ENCODE results near the gene HSPA1L. TPM values are rescaled to one million over a fixed set of nuclear protein-coding genes. Genes with fewer than 3 reads are reported as not detected.

Gene HSPA1L
- total and polyA plus RNA-seq, 10 of the 15 experiments (the other 5 are each of a cell fraction or from before 2014, with no cell fraction given): 0.69 to 2.5 (median 1.5) TPM

DNA sequence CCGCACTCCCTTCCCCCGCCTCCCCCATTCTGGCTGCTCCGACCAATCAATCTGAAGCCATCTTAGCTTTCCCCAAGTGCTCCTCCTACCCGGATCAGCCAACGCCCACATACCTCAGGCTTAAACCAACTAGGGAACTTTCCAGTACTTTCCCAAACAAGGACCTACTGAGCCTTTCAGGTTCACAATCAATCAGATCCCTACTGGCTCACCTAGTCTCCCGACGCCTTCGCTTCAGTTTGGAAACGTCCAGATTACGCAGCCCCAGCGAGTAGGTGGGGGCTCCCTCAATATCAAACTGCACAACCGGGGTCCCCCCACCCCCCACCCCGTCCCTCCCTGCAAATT, 432 bp downstream of the HSPA1L start (continued):
- TF ChIP-seq TCF3 (IDR thresholded peaks at IDR 0.05; ENCODE audit: borderline replicate concordance, insufficient read depth, low read depth, low read length) (no peak), CREB1 (IDR thresholded peaks at IDR 0.05; ENCODE audit: low read depth) (no peak), MTA2 (IDR thresholded peaks at IDR 0.05; ENCODE audit: low read depth) (peak; percentile 43; the same call in 1 of the 2 replicates), SMAD5 (IDR thresholded peaks at IDR 0.05; ENCODE audit: low read depth) (no peak), EED (IDR thresholded peaks at IDR 0.05; ENCODE audit: low read depth) (peak; percentile 75), NFYB (IDR thresholded peaks at IDR 0.05; ENCODE audit: insufficient read depth, low read depth, low read length) (0 out of 2 replicates have a peak, but pooled peaks have one; percentile 12), FOXK2 (IDR thresholded peaks at IDR 0.05) (no peak), ZNF207 (IDR thresholded peaks at IDR 0.05; ENCODE audit: borderline replicate concordance) (no peak), ZZZ3 (IDR thresholded peaks at IDR 0.05; ENCODE audit: control insufficient read depth, insufficient read length, low read depth) (no peak), NRF1 (conservative IDR thresholded peaks at IDR 0.05; ENCODE audit: low read depth, low read length) (no peak), HDGF (IDR thresholded peaks at IDR 0.05) (no peak), ZNF622 (IDR thresholded peaks at IDR 0.05) (no peak), SMC3 (IDR thresholded peaks at IDR 0.05; ENCODE audit: borderline replicate concordance, low read length) (no peak), IKZF2 (IDR thresholded peaks at IDR 0.05) (peak; percentile 87)
- TF ChIP-seq, protein P1, sequence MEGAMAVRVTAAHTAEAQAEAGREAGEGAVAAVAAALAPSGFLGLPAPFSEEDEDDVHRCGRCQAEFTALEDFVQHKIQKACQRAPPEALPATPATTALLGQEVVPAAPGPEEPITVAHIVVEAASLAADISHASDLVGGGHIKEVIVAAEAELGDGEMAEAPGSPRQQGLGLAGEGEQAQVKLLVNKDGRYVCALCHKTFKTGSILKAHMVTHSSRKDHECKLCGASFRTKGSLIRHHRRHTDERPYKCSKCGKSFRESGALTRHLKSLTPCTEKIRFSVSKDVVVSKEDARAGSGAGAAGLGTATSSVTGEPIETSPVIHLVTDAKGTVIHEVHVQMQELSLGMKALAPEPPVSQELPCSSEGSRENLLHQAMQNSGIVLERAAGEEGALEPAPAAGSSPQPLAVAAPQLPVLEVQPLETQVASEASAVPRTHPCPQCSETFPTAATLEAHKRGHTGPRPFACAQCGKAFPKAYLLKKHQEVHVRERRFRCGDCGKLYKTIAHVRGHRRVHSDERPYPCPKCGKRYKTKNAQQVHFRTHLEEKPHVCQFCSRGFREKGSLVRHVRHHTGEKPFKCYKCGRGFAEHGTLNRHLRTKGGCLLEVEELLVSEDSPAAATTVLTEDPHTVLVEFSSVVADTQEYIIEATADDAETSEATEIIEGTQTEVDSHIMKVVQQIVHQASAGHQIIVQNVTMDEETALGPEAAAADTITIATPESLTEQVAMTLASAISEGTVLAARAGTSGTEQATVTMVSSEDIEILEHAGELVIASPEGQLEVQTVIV (IDR thresholded peaks at IDR 0.05; ENCODE audit: borderline replicate concordance, partially characterized antibody): no peak
- TF ChIP-seq, protein P2, sequence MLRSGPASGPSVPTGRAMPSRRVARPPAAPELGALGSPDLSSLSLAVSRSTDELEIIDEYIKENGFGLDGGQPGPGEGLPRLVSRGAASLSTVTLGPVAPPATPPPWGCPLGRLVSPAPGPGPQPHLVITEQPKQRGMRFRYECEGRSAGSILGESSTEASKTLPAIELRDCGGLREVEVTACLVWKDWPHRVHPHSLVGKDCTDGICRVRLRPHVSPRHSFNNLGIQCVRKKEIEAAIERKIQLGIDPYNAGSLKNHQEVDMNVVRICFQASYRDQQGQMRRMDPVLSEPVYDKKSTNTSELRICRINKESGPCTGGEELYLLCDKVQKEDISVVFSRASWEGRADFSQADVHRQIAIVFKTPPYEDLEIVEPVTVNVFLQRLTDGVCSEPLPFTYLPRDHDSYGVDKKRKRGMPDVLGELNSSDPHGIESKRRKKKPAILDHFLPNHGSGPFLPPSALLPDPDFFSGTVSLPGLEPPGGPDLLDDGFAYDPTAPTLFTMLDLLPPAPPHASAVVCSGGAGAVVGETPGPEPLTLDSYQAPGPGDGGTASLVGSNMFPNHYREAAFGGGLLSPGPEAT (IDR thresholded peaks at IDR 0.05; ENCODE audit: low read depth): peak; percentile 75
- TF ChIP-seq, protein P3, sequence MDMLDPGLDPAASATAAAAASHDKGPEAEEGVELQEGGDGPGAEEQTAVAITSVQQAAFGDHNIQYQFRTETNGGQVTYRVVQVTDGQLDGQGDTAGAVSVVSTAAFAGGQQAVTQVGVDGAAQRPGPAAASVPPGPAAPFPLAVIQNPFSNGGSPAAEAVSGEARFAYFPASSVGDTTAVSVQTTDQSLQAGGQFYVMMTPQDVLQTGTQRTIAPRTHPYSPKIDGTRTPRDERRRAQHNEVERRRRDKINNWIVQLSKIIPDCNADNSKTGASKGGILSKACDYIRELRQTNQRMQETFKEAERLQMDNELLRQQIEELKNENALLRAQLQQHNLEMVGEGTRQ (IDR thresholded peaks at IDR 0.05; ENCODE audit: borderline replicate concordance, low read depth, low read length): no peak
- TF ChIP-seq, protein P4, sequence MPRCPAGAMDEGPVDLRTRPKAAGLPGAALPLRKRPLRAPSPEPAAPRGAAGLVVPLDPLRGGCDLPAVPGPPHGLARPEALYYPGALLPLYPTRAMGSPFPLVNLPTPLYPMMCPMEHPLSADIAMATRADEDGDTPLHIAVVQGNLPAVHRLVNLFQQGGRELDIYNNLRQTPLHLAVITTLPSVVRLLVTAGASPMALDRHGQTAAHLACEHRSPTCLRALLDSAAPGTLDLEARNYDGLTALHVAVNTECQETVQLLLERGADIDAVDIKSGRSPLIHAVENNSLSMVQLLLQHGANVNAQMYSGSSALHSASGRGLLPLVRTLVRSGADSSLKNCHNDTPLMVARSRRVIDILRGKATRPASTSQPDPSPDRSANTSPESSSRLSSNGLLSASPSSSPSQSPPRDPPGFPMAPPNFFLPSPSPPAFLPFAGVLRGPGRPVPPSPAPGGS (IDR thresholded peaks at IDR 0.05; ENCODE audit: borderline replicate concordance, insufficient read depth, low read depth, low read length, poor library complexity, severe bottlenecking): no peak
- TF ChIP-seq, protein P5, sequence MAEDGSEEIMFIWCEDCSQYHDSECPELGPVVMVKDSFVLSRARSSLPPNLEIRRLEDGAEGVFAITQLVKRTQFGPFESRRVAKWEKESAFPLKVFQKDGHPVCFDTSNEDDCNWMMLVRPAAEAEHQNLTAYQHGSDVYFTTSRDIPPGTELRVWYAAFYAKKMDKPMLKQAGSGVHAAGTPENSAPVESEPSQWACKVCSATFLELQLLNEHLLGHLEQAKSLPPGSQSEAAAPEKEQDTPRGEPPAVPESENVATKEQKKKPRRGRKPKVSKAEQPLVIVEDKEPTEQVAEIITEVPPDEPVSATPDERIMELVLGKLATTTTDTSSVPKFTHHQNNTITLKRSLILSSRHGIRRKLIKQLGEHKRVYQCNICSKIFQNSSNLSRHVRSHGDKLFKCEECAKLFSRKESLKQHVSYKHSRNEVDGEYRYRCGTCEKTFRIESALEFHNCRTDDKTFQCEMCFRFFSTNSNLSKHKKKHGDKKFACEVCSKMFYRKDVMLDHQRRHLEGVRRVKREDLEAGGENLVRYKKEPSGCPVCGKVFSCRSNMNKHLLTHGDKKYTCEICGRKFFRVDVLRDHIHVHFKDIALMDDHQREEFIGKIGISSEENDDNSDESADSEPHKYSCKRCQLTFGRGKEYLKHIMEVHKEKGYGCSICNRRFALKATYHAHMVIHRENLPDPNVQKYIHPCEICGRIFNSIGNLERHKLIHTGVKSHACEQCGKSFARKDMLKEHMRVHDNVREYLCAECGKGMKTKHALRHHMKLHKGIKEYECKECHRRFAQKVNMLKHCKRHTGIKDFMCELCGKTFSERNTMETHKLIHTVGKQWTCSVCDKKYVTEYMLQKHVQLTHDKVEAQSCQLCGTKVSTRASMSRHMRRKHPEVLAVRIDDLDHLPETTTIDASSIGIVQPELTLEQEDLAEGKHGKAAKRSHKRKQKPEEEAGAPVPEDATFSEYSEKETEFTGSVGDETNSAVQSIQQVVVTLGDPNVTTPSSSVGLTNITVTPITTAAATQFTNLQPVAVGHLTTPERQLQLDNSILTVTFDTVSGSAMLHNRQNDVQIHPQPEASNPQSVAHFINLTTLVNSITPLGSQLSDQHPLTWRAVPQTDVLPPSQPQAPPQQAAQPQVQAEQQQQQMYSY (CRISPR knock-in tag; IDR thresholded peaks at IDR 0.05): no peak

Data from GM12878 (cell line).